HEK293 (cell line): ENCODE measurements around the gene SLC34A3.

ENCODE experiments used
- KLF1 ChIP-seq: fragments of 450-650 bp; formaldehyde crosslinking; IDR thresholded peaks from 2 replicates; pipeline ENCODE4 v1.5.1; 2016; ENCODE audit warnings: missing biosample characterization, missing genetic modification characterization
- KLF10 ChIP-seq: fragments of 450-650 bp; IDR thresholded peaks from 2 replicates; pipeline ENCODE4 v1.5.1; 2018; ENCODE audit warnings: missing biosample characterization, mild to moderate bottlenecking, missing genetic modification characterization
- KLF16 ChIP-seq: fragments of 450-650 bp; formaldehyde crosslinking; IDR thresholded peaks from 2 replicates; pipeline ENCODE4 v1.5.1; 2017; ENCODE audit warnings: missing biosample characterization, missing genetic modification characterization
- KLF8 ChIP-seq: fragments of 450-650 bp; formaldehyde crosslinking; IDR thresholded peaks from 2 replicates; pipeline ENCODE4 v1.5.1; 2016; ENCODE audit warnings: missing biosample characterization, missing genetic modification characterization
- MEIS1 ChIP-seq: sonication (generic); formaldehyde crosslinking; IDR thresholded peaks from 2 replicates; pipeline ENCODE4 v1.8.1; 2022; ENCODE audit warnings: missing genetic modification reagents, mild to moderate bottlenecking, borderline replicate concordance
- PRDM1 ChIP-seq: fragments of 450-650 bp; formaldehyde crosslinking; IDR thresholded peaks from 2 replicates; pipeline ENCODE4; 2016; ENCODE audit warnings: missing biosample characterization, missing genetic modification characterization
- PRDM10 ChIP-seq: fragments of 450-650 bp; formaldehyde crosslinking; IDR thresholded peaks from 2 replicates; pipeline ENCODE4 v1.5.1; 2016; ENCODE audit warnings: missing biosample characterization, missing genetic modification characterization
- PRDM6 ChIP-seq: fragments of 450-650 bp; formaldehyde crosslinking; IDR thresholded peaks from 2 replicates; pipeline ENCODE4 v1.5.1; 2017; ENCODE audit warnings: missing biosample characterization, missing genetic modification characterization
- SP3 ChIP-seq: fragments of 450-650 bp; formaldehyde crosslinking; IDR thresholded peaks from 2 replicates; pipeline ENCODE4 v1.5.1; 2016; ENCODE audit warnings: missing biosample characterization, missing genetic modification characterization
- SP7 ChIP-seq: fragments of 450-650 bp; formaldehyde crosslinking; IDR thresholded peaks from 2 replicates; pipeline ENCODE4 v1.5.1; 2016; ENCODE audit warnings: missing biosample characterization, missing genetic modification characterization
- TCF7L2 ChIP-seq: IDR thresholded peaks from 2 replicates; pipeline ENCODE4 v1.6.1; 2011; ENCODE audit warnings: low read depth, mild to moderate bottlenecking, inconsistent platforms, low read length, moderate library complexity, borderline replicate concordance
- ZBTB7A ChIP-seq: fragments of 450-650 bp; formaldehyde crosslinking; IDR thresholded peaks from 2 replicates; pipeline ENCODE4 v1.5.1; 2016; ENCODE audit warnings: low read depth, missing biosample characterization, missing genetic modification characterization
- ZNF169 ChIP-seq: fragments of 450-650 bp; formaldehyde crosslinking; IDR thresholded peaks from 2 replicates; pipeline ENCODE4 v1.5.1; 2016; ENCODE audit warnings: missing biosample characterization, missing genetic modification characterization
- ZNF174 ChIP-seq: fragments of 450-650 bp; formaldehyde crosslinking; IDR thresholded peaks from 2 replicates; pipeline ENCODE4 v1.5.0; 2017; ENCODE audit warnings: missing biosample characterization, mild to moderate bottlenecking, missing genetic modification characterization
- ZNF18 ChIP-seq: fragments of 450-650 bp; formaldehyde crosslinking; IDR thresholded peaks from 2 replicates; pipeline ENCODE4 v1.5.1; 2016; ENCODE audit warnings: missing biosample characterization, missing genetic modification characterization
- ZNF19 ChIP-seq: fragments of 450-650 bp; formaldehyde crosslinking; IDR thresholded peaks from 2 replicates; pipeline ENCODE4; 2016; ENCODE audit warnings: missing biosample characterization, missing genetic modification characterization, low read depth
- ZNF239 ChIP-seq: fragments of 450-650 bp; formaldehyde crosslinking; IDR thresholded peaks from 2 replicates; pipeline ENCODE4 v1.5.1; 2016; ENCODE audit warnings: missing biosample characterization, missing genetic modification characterization
- ZNF324 ChIP-seq: fragments of 450-650 bp; formaldehyde crosslinking; IDR thresholded peaks from 2 replicates; pipeline ENCODE4 v1.5.1; 2016; ENCODE audit warnings: missing biosample characterization, missing genetic modification characterization
- ZNF341 ChIP-seq: fragments of 450-650 bp; formaldehyde crosslinking; IDR thresholded peaks from 2 replicates; pipeline ENCODE4; 2016; ENCODE audit warnings: low read depth, missing biosample characterization, missing genetic modification characterization
- ZNF610 ChIP-seq: fragments of 450-650 bp; formaldehyde crosslinking; IDR thresholded peaks from 2 replicates; pipeline ENCODE4 v1.5.1; 2016; ENCODE audit warnings: missing biosample characterization, missing genetic modification characterization, borderline replicate concordance
- ZNF626 ChIP-seq: fragments of 450-650 bp; sonication (Bioruptor Pico); formaldehyde crosslinking; IDR thresholded peaks from 2 replicates; pipeline ENCODE4 v1.5.1; 2018; ENCODE audit warnings: missing biosample characterization, missing genetic modification characterization, inconsistent platforms
- ZNF660 ChIP-seq: fragments of 450-650 bp; IDR thresholded peaks from 2 replicates; pipeline ENCODE4 v1.5.1; 2018; ENCODE audit warnings: missing biosample characterization, mild to moderate bottlenecking, missing genetic modification characterization
- ZNF677 ChIP-seq: fragments of 450-650 bp; IDR thresholded peaks from 2 replicates; pipeline ENCODE4 v1.5.0; 2018; ENCODE audit warnings: missing biosample characterization, mild to moderate bottlenecking, missing genetic modification characterization, moderate library complexity
- TF ChIP-seq, protein P1 (sequence below): fragments of 450-650 bp; formaldehyde crosslinking; IDR thresholded peaks from 2 replicates; pipeline ENCODE4 v1.5.1; 2016; ENCODE audit warnings: missing biosample characterization, missing genetic modification characterization
- TF ChIP-seq, protein P2 (sequence below): fragments of 450-650 bp; formaldehyde crosslinking; IDR thresholded peaks from 2 replicates; pipeline ENCODE4 v1.5.0; 2017; ENCODE audit warnings: missing biosample characterization, missing genetic modification characterization, borderline replicate concordance
- TF ChIP-seq, protein P3 (sequence below): fragments of 450-650 bp; formaldehyde crosslinking; IDR thresholded peaks from 2 replicates; pipeline ENCODE4 v1.5.1; 2016; ENCODE audit warnings: missing biosample characterization, missing genetic modification characterization, borderline replicate concordance

SLC34A3 gene

GRCh38 chr9:137217276-137218211 is 13.2 kb upstream of the SLC34A3 start (continued):
- TF ChIP-seq PRDM6 (no peak), ZNF610 (tag by site-specific recombination) (peak; percentile 98), ZNF324 (no peak), ZNF239 (tag by site-specific recombination) (no peak), ZNF169 (tag by site-specific recombination) (no peak), ZNF174 (tag by site-specific recombination) (no peak), ZNF660 (tag by site-specific recombination) (0 out of 2 replicates have a peak, but pooled peaks have one; percentile 10), ZBTB7A (tag by site-specific recombination) (no peak), PRDM10 (tag by site-specific recombination) (peak; percentile 61; the same call in 1 of the 2 replicates), PRDM1 (no peak), KLF1 (tag by site-specific recombination) (peak; percentile 89), MEIS1 (CRISPR knock-in tag) (no peak), ZNF19 (tag by site-specific recombination) (no peak), KLF10 (tag by site-specific recombination) (peak; percentile 45; the same call in 1 of the 2 replicates), SP3 (tag by site-specific recombination) (peak; percentile 82), ZNF341 (tag by site-specific recombination) (peak; percentile 25; the same call in 1 of the 2 replicates), ZNF626 (tag by site-specific recombination) (no peak), ZNF18 (peak; percentile 94), TCF7L2 (no peak), SP7 (tag by site-specific recombination) (peak; percentile 23; the same call in 1 of the 2 replicates), KLF8 (tag by site-specific recombination) (peak; percentile 61; the same call in 1 of the 2 replicates), ZNF677 (tag by site-specific recombination) (no peak), KLF16 (tag by site-specific recombination) (peak; percentile 60; the same call in 1 of the 2 replicates)
- TF ChIP-seq, protein P1, sequence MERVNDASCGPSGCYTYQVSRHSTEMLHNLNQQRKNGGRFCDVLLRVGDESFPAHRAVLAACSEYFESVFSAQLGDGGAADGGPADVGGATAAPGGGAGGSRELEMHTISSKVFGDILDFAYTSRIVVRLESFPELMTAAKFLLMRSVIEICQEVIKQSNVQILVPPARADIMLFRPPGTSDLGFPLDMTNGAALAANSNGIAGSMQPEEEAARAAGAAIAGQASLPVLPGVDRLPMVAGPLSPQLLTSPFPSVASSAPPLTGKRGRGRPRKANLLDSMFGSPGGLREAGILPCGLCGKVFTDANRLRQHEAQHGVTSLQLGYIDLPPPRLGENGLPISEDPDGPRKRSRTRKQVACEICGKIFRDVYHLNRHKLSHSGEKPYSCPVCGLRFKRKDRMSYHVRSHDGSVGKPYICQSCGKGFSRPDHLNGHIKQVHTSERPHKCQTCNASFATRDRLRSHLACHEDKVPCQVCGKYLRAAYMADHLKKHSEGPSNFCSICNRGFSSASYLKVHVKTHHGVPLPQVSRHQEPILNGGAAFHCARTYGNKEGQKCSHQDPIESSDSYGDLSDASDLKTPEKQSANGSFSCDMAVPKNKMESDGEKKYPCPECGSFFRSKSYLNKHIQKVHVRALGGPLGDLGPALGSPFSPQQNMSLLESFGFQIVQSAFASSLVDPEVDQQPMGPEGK (tag by site-specific recombination): peak; percentile 85
- TF ChIP-seq, protein P2, sequence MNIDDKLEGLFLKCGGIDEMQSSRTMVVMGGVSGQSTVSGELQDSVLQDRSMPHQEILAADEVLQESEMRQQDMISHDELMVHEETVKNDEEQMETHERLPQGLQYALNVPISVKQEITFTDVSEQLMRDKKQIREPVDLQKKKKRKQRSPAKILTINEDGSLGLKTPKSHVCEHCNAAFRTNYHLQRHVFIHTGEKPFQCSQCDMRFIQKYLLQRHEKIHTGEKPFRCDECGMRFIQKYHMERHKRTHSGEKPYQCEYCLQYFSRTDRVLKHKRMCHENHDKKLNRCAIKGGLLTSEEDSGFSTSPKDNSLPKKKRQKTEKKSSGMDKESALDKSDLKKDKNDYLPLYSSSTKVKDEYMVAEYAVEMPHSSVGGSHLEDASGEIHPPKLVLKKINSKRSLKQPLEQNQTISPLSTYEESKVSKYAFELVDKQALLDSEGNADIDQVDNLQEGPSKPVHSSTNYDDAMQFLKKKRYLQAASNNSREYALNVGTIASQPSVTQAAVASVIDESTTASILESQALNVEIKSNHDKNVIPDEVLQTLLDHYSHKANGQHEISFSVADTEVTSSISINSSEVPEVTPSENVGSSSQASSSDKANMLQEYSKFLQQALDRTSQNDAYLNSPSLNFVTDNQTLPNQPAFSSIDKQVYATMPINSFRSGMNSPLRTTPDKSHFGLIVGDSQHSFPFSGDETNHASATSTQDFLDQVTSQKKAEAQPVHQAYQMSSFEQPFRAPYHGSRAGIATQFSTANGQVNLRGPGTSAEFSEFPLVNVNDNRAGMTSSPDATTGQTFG: no peak
- TF ChIP-seq, protein P3, sequence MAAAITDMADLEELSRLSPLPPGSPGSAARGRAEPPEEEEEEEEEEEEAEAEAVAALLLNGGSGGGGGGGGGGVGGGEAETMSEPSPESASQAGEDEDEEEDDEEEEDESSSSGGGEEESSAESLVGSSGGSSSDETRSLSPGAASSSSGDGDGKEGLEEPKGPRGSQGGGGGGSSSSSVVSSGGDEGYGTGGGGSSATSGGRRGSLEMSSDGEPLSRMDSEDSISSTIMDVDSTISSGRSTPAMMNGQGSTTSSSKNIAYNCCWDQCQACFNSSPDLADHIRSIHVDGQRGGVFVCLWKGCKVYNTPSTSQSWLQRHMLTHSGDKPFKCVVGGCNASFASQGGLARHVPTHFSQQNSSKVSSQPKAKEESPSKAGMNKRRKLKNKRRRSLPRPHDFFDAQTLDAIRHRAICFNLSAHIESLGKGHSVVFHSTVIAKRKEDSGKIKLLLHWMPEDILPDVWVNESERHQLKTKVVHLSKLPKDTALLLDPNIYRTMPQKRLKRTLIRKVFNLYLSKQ (tag by site-specific recombination): no peak
